ENCODE data around the gene GALNTL6. TPM values are rescaled to one million over a fixed set of nuclear protein-coding genes. Genes with fewer than 3 reads are reported as not detected.

Gene GALNTL6
- total and polyA plus RNA-seq, 2 donors (not counting 1 experiment from before 2014, with no cell fraction given): not detected

DNA sequence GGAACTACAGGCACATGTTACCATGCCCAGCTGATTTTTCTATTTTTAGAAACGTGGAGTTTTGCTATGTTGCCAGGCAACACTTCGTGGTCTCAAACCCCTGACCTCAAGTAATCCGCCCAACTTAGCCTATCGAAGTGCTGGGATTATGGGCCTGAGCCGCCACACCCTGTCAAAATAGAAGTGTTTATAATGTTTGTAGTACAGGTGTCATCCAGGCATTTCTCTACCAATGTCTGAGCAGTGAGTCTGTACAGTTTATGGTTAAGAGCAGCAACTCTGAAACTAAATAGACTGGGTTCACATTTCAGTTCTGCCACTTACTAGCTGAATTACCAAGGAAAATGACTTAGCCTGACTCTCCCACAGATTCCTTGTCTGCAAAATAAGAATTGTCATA, 895.0 kb downstream of the GALNTL6 start:
- H4K20me1 ChIP-seq (ENCODE audit: control insufficient read depth, extremely low read depth, insufficient read depth, low read length): no peaks in the 10 kb centered on the region
- H3K4me2 ChIP-seq (ENCODE audit: extremely low read depth, insufficient read depth, low read length): no peak overlapping the region
- H3K27me3 ChIP-seq (ENCODE audit: control insufficient read depth, insufficient read depth, low read length): no peaks in the 10 kb centered on the region
- no peak overlapping the region for H2AFZ ChIP-seq (ENCODE audit: low read length)
- H3K79me2 ChIP-seq (ENCODE audit: control insufficient read depth, insufficient read depth, low read length): no peaks in the 10 kb centered on the region
- no peaks in the 10 kb centered on the region for H3K4me1 ChIP-seq (ENCODE audit: control insufficient read depth, extremely low read depth, insufficient read depth, low read length)
- no peak overlapping the region for H3K4me3 ChIP-seq (replicated peaks in 1 of 4; ENCODE audit: control extremely low read depth in 1 of 4, insufficient read depth in 1 of 4, low read depth in 3 of 4, low read length in 4 of 4)
- no peak for DNase-seq (ENCODE audit: low read depth in 2 of 2)
- no peak overlapping the region for H3K27ac ChIP-seq (ENCODE audit: insufficient read depth, low read length)
- no peaks in the 10 kb centered on the region for H3K9me3 ChIP-seq (ENCODE audit: control insufficient read depth, insufficient read depth, low read depth, low read length)
- no peak for TF ChIP-seq EZH2 (IDR thresholded peaks at IDR 0.05; ENCODE audit: low read length, missing control alignments)
- TF ChIP-seq, protein P1, sequence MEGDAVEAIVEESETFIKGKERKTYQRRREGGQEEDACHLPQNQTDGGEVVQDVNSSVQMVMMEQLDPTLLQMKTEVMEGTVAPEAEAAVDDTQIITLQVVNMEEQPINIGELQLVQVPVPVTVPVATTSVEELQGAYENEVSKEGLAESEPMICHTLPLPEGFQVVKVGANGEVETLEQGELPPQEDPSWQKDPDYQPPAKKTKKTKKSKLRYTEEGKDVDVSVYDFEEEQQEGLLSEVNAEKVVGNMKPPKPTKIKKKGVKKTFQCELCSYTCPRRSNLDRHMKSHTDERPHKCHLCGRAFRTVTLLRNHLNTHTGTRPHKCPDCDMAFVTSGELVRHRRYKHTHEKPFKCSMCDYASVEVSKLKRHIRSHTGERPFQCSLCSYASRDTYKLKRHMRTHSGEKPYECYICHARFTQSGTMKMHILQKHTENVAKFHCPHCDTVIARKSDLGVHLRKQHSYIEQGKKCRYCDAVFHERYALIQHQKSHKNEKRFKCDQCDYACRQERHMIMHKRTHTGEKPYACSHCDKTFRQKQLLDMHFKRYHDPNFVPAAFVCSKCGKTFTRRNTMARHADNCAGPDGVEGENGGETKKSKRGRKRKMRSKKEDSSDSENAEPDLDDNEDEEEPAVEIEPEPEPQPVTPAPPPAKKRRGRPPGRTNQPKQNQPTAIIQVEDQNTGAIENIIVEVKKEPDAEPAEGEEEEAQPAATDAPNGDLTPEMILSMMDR (conservative IDR thresholded peaks at IDR 0.05 in 1 of 2, IDR thresholded peaks at IDR 0.05 in 1 of 2; ENCODE audit: low read depth in 1 of 2, low read length in 2 of 2): no peak
- H3K9ac ChIP-seq (ENCODE audit: insufficient read depth, low read length): no peak overlapping the region
- no peaks in the 10 kb centered on the region for H3K36me3 ChIP-seq (ENCODE audit: control insufficient read depth, insufficient read depth, low read length)

DNA sequence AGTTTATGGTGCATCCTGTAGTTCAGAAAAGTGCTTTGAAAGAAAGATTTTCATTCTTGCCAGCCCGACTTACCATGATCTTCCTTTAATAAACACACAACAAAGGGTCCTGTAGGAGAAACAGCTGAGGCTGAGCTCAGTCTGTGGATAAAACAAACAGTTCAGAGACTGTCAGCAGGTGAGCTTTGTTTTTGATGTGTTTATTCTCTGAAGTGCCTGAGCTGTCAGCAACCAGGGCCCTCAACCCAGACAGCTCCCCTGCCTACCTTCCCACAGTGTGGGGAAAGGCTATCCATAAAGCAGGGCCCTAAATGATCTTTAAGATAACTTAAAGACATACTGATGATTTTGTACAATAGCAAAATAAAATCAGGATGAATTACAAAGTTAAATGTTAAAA, 896.2 kb downstream of the GALNTL6 start:
- H3K4me2 ChIP-seq (ENCODE audit: extremely low read depth, insufficient read depth, low read length): no peak overlapping the region
- no peaks in the 10 kb centered on the region for H3K9me3 ChIP-seq (ENCODE audit: control insufficient read depth, insufficient read depth, low read depth, low read length)
- H3K36me3 ChIP-seq (ENCODE audit: control insufficient read depth, insufficient read depth, low read length): no peaks in the 10 kb centered on the region
- H3K27me3 ChIP-seq (ENCODE audit: control insufficient read depth, insufficient read depth, low read length): no peaks in the 10 kb centered on the region
- no peak overlapping the region for H3K4me3 ChIP-seq (replicated peaks in 1 of 4; ENCODE audit: control extremely low read depth in 1 of 4, insufficient read depth in 1 of 4, low read depth in 3 of 4, low read length in 4 of 4)
- TF ChIP-seq EZH2 (IDR thresholded peaks at IDR 0.05; ENCODE audit: low read length, missing control alignments): no peak
- TF ChIP-seq, protein P1 (conservative IDR thresholded peaks at IDR 0.05 in 1 of 2, IDR thresholded peaks at IDR 0.05 in 1 of 2; ENCODE audit: low read depth in 1 of 2, low read length in 2 of 2): no peak
- H4K20me1 ChIP-seq (ENCODE audit: control insufficient read depth, extremely low read depth, insufficient read depth, low read length): no peaks in the 10 kb centered on the region
- H2AFZ ChIP-seq (ENCODE audit: low read length): no peak overlapping the region
- H3K4me1 ChIP-seq (ENCODE audit: control insufficient read depth, extremely low read depth, insufficient read depth, low read length): no peaks in the 10 kb centered on the region
- no peak overlapping the region for H3K27ac ChIP-seq (ENCODE audit: insufficient read depth, low read length)
- H3K79me2 ChIP-seq (ENCODE audit: control insufficient read depth, insufficient read depth, low read length): no peaks in the 10 kb centered on the region
- H3K9ac ChIP-seq (ENCODE audit: insufficient read depth, low read length): no peak overlapping the region
- no peak for DNase-seq (ENCODE audit: low read depth in 2 of 2)

DNA sequence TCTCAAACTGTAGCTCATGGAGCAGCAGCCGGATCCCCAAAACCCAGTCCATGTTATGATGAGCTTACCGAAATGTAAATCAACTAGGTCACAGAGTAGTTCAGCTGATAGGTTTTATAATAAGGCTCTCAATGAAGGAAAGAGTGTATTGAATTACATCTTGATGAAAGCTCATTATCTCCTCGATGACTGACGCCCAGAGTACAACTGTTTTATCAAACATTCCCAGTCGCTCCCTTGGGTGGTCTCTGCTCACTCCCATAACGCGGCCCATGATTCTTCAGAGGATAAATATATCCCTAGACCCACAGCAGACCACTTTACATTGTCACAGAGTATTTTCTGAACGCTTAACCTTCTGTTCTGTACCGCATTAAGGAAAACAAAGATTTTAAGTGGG, 903.1 kb downstream of the GALNTL6 start:
- H3K27me3 ChIP-seq (ENCODE audit: control insufficient read depth, insufficient read depth, low read length): no peaks in the 10 kb centered on the region
- no peaks in the 10 kb centered on the region for H3K4me1 ChIP-seq (ENCODE audit: control insufficient read depth, extremely low read depth, insufficient read depth, low read length)
- TF ChIP-seq EZH2 (IDR thresholded peaks at IDR 0.05; ENCODE audit: low read length, missing control alignments): no peak
- TF ChIP-seq, protein P1 (conservative IDR thresholded peaks at IDR 0.05 in 1 of 2, IDR thresholded peaks at IDR 0.05 in 1 of 2; ENCODE audit: low read depth in 1 of 2, low read length in 2 of 2): no peak
- no peak overlapping the region for H3K4me2 ChIP-seq (ENCODE audit: extremely low read depth, insufficient read depth, low read length)
- H3K4me3 ChIP-seq (replicated peaks in 1 of 4; ENCODE audit: control extremely low read depth in 1 of 4, insufficient read depth in 1 of 4, low read depth in 3 of 4, low read length in 4 of 4): no peak overlapping the region
- H3K79me2 ChIP-seq (ENCODE audit: control insufficient read depth, insufficient read depth, low read length): no peaks in the 10 kb centered on the region
- H3K9ac ChIP-seq (ENCODE audit: insufficient read depth, low read length): no peak overlapping the region
- no peak for DNase-seq (ENCODE audit: low read depth in 2 of 2)
- no peaks in the 10 kb centered on the region for H3K36me3 ChIP-seq (ENCODE audit: control insufficient read depth, insufficient read depth, low read length)
- no peaks in the 10 kb centered on the region for H3K9me3 ChIP-seq (ENCODE audit: control insufficient read depth, insufficient read depth, low read depth, low read length)
- no peaks in the 10 kb centered on the region for H4K20me1 ChIP-seq (ENCODE audit: control insufficient read depth, extremely low read depth, insufficient read depth, low read length)
- no peak overlapping the region for H2AFZ ChIP-seq (ENCODE audit: low read length)
- no peak overlapping the region for H3K27ac ChIP-seq (ENCODE audit: insufficient read depth, low read length)
